ENCODE data around the gene DRG2.

The DRG2 gene, protein sequence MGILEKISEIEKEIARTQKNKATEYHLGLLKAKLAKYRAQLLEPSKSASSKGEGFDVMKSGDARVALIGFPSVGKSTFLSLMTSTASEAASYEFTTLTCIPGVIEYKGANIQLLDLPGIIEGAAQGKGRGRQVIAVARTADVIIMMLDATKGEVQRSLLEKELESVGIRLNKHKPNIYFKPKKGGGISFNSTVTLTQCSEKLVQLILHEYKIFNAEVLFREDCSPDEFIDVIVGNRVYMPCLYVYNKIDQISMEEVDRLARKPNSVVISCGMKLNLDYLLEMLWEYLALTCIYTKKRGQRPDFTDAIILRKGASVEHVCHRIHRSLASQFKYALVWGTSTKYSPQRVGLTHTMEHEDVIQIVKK

DNA sequence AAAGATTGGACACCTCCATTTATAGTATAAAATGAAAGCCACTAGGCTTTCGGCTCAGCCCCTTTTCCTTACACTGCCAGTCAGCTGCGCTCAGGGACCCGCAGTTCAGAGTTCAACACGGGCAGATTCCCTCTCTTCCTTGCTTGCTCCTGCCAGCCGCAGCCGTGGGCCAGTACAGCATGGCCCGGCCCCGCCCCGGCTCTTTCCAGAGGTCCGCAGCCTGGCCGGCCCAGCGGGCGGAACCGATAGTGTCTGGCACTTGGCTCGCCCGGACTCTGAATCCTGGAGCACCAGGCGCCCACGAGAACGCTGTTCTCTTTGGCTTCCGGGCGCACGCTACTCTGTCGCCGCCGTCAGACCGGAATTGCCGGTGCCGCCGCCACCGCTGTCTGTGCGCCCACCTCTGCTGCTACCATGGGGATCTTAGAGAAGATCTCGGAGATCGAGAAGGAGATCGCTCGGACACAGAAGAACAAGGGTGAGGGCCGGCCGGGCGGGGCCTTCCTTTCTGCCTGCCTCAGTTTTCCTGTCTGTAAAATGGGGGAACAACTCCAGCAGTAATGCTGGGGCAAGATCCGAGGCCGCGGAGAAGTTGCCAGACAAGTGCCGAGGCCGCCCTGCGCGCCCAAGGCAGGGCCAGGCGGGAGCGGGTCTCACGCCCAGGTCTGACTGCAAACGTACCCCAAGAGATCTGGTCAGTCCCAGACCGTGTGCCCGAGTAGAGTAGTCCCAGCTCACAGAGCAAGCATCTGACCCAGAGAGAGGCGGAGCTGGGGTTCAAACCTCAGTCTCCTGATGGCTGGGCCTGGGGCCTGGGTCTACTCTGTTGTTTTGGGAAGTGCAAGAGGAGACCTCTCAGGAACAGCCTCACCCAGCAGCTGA lies at the start of gene DRG2:
Gene DRG2, plus strand, starts transcription at position 339 of the 882 bp plus-strand sequence. Its CDS starts 76 bp downstream, at position 415.
- peak; percentile 54 to 93 for DNase-seq

DNA sequence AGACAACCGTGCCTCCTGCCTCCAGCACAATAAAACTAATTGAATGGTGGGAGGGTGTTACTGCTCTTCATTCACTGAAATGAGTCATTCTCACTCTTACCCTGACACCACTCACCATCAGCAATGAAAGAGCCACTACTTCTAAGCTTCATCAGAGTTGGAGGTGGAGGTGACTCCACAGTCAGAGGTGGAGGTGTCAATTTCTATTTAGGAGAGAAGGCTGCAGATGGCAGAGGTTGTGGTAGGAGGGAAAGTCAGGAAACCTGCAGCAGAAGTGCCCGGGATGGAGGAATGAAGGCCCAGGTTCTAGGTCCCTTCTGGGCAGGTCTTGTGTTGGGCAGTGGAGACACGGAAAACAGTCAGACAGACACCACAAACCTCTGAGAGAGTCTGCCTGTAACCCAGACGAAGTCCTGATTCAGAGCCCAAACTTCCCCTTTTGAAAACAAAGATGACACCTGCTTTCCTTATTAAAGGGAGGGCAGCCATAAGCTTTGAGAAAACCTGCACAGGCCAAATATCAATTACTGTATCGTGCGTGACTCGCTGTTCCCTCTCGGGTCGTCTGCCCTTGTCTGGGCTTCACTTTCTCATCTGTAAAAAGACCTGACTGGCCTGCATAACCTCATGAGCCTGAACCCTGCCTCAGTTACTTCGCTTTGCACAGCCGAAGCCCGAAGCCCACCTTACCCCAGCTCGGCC lies 49.4 kb upstream of the DRG2 start:
- DNase-seq = no peak

DNA sequence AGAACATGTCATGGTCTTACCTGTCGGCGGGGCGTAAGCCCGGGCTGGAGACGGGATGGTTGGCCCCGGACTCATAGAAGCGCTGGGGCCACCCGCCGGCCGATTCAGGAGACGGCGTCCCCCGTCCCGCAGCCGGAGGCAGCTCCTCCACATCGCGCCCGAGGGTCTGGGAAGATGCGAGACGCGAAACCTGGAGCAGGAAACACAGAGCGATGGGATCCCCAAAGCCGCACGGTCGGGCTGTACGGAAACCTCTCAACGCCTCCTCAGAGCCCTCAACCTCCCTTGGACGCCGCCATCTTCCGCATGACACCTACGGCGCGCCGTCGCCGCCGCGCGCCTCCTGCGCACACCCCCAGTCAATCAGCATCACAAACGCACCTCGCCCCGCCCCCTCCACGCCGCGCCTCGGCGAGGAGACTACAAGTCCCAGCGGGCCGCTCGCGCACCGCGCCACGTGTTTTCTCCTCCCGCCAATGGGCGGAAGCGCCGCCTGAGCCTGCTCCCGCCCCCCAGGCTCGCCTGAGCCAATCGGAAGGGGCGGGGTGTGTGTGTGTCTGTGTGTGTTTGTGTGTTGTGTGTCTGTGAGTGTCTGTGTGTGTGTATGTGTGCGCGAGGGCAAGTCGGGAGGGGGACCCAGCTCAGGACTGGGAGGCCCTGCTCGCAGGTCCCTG lies 48.8 kb upstream of the DRG2 start, which contains the start of the genes ATPAF2 and GID4:
Gene ATPAF2, minus strand, starts transcription at position 308 of the 674 bp plus-strand sequence. Its CDS starts 155 bp downstream, at position 153.
Gene GID4, plus strand, starts transcription at position 548 of the 674 bp plus-strand sequence. Its CDS starts 57 bp downstream, at position 605.
- DNase-seq = peak; percentile 96 to 99

DNA sequence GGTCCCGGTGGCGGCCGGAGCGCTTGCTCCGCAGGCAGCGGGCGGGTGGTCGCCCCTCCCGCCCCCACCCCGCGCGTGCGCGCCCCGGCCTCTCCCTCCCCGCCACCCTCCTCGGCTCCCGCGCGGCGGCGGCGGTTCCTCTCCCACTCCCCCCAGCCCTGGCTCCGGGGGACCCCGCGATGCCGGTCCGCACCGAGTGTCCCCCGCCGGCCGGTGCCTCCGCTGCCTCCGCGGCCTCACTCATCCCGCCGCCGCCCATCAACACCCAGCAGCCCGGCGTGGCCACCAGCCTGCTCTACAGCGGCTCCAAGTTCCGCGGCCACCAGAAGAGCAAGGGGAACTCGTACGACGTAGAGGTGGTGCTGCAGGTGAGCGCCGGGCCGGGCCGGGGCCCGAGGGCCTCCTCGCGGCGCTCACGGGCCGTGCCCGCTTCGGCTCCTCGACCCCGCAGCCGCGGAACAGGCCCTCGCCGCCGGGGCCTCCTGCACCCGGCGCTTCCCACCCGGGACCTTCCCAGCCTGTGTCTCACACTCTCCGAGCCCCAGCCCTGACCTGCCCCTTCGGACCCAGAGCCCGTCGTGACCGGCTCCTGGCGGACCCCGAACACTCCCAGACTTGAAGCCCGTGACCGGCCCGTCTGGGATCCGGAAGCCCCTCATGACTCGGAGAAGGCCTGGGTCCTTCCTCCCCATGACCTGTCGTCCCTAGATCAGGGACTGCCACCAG lies 48.0 kb upstream of the DRG2 start:
- DNase-seq = no peak

DNA sequence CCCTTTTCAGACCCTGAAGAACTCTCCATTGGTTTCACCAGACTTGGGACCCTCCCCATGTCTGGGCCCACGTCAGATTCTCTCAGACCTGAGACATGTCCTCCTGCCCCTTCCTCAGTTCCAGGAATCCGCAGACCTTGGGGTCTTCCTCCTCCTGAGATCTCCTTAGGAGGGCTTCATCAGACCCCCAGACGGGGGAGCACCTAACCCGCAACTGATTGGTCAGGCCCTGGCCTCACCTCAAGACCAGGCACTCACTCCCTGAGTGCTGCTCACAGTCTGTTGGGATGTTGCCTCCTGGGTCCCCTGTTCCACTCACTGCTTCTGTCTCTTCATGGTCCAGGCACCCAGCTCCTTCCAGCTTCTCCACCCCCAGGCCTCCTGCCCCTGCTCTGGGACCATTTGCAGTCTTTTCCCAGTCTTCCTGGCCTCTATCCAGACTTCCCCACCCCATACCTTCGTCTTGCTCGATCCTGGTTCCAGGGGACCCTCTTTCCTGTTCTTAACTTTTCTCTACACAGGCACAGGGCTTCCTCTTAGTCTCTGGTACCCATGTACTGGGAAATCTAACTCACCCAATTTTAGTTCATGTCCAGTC lies 47.4 kb upstream of the DRG2 start:
- DNase-seq = no peak

DNA sequence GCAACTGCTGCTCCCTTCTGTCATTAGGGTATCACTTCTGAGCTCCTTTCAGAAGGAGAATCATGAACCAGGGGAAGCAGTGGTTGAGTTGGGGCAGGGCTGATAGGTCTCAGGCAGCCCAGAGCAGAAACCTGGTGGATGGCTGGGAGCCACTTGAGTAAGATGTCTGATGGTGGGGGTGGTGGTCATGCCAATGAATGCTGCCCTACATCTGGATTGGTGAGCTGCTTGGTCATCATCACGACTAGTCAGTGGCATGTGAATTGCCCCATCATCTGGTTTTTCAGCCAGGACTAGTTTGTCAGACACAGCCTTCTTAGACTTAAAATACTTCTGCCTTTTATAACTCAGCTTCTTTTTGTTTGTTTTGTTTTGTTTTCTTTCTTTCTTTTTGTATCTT lies 46.0 kb upstream of the DRG2 start:
- DNase-seq = no peak

DNA sequence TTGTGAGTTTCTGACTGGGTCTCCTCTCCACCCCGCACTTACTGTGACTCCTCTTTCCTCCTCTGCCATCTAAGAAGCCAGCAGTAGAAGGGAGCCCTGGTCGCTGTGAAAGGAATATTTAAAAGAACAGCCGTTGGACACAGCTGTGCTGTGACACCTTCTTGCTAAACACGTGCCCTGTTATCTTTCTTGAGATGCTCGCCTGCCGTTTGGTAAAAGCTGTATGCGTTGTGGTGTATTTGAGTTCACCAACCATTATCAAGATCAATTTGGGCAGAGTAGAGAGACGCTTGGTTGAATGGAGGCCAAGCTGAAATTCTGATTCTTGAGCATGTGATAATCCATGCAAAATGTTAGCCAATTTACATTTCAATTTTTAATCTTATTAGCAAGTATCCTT lies 44.8 kb upstream of the DRG2 start:
- DNase-seq = no peak

DNA sequence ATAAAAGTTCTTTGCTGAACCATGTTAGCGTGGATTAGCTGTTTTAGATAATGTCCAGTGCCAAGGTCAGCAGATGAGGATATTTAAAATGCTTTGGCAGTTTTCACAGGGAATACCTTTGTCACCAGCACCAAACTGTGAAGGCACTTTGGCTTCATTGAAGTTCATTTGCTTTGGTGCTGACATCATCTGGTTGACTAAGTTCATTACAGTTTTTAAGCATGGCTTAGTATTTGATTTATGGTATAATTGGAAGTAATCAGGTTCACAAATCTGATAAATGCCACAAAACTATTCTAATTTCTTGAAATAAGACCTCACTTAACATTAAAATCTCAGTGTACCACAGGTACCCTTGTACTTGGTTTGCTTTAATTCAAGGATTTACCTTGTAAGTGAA lies 44.3 kb upstream of the DRG2 start:
- no peak for DNase-seq

DNA sequence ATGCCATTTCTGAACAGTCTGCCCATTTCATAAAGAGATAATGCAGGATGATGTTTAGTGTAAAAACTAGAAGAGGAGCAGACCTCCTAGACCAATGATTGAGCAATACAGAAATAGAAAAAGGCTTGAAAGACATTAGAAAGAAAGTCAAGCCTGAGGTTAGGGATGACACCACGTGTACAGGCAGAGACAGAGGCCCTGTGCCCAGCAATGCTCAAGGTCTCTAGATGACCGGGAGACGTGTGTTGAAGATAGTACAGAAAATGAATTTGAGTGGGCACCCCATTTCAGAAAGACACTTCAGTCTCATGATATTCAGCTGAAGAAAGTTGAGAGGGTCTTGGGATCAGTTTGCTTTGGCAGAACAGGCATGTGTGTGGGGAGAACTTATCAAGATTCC lies 43.1 kb upstream of the DRG2 start:
- DNase-seq = no peak

DNA sequence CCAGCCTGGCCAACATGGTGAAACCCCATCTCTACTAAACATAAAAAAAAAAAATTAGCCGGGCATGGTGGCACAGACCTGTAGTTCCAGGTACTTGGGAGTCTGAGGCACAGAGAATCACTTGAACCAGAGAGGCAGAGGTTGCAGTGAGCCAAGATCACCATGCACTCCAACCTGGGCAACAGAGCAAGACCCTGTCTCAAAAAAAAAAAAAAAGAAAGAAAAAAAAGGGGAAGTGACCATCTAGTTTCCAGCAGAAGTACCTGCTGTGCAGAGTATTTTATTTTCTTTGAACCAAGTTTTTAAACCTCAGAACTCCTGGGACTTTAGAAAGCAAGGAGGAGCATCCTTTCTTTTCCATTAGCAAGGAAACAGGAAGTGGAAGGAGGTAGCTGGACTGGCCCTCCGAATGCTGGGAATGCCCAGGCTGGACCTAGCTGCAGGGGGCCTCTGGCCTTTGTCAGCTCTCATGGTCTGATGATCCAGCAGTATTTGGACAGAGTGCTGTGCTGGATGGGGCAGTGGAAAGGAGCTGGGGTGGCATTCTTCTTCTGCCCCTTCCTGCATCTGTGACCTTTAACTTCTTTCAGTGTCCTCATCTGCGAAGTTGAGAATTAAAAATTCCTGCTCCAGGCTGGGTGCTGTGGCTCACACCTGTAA lies 41.9 kb upstream of the DRG2 start:
- DNase-seq = no peak

DNA sequence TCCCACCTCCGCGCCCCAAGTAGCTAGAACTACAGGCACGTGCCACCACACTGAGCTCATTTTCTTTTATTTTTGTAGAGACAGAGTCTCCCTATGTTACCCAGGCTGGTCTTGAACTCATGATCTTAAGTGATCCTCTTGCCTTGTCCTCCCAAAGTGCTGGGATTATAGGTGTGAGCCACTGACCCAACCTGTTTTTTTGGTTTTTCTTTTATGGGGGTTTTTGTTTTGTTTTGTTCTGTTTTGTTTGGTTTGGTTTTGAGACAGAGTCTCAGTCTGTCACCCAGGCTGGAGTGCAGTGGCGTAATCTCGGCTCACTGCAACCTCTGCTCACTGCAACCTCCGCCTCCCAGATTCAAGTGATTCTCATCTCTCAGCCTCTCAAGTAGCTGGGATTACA lies 32.2 kb upstream of the DRG2 start:
- DNase-seq = no peak

DNA sequence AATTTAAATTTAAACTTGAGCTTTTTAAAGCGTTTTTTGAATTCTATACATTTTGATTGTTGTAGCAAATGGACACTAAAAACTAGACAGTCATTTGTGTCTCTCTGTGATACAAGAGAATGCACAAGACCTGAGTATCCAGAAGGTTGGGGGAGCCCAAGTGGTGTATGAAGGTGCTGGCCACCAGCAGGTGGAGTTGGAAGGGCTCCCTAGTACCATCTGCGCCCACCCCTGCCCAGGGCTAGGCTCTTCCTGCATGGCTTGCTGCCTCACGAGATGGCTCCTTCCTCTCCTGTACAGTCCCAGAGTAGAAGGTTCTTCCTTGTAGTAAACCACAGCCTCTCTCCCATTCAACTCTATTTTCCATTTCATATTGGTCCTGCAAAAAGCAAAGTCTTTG lies 31.5 kb upstream of the DRG2 start:
- DNase-seq = no peak

DNA sequence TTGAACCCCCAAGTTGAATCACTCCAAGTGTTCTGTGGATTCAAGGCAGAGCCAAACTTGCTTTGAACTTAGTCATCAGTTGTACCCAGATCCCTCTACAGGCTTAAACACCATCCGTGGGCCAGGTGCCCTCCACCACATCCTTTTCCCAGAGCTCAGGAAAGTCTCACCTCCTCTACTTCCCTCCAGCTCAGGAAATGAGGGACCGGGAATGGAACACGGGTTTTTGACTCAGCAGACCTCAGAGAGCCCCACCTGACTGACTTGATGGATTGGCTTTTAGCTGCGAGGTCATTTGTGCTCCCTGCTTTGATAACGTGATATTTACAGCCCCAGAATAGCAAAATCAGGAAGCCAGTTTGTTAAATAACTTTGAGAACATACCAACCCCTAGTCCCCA lies 28.5 kb upstream of the DRG2 start:
- no peak for DNase-seq

DNA sequence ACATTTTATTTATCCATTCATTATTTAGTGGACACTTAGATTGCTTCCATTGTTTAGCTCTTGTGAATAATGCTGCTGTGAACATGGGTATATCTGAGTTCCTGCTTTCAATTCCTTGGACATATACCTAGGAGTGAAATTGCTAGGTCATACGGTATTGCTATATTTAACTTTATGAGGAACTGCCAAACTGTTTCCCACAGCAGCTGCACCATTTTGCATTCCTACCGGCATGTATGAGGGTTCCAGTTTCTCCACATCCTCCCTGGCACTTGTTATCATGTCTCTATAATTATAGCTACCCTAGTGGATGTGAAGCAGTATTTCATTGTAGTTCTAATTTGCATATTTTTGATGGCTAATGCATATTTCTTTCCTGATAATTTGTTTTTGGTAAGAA lies 23.7 kb upstream of the DRG2 start:
- DNase-seq = no peak

DNA sequence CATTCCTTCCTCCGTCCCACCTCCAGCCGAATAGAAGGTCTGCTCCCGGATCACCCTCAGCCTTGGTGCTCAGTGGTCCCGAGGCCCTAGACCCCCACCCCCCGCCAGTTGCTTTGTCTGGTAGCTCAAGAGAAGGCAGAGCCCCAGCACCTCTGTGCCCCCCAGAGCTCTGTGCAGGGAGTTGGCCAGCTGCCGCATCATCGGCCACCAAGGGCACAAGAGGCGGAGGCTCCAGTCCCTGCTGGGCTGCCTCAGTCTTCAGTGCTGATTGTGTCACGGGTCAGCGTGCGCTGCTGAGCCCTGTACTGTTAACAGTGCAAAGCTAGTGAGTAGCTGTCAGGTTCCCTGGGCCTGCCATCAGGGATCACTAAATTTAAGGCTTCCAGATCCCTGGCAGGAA lies 22.2 kb upstream of the DRG2 start:
- DNase-seq = no peak

DNA sequence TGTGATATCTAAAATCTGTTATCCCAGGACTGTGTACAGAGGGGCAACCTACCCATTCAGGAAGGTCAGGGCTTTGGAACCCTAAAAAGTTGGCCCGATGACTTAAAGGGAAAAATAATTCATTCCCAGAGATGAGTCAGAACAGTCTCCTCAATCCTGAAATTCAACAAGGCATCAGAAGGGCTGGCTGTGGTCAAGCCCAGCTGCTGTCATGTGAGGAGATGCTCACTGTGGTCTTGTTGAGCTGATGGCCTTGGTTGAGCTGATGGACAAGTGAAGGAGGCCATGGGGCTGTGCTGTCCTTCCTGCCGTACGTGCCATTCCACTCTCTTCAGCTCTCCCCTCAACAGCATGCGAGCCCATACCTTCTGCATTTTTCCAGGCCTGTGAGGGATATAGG lies 20.9 kb upstream of the DRG2 start:
- no peak for DNase-seq

DNA sequence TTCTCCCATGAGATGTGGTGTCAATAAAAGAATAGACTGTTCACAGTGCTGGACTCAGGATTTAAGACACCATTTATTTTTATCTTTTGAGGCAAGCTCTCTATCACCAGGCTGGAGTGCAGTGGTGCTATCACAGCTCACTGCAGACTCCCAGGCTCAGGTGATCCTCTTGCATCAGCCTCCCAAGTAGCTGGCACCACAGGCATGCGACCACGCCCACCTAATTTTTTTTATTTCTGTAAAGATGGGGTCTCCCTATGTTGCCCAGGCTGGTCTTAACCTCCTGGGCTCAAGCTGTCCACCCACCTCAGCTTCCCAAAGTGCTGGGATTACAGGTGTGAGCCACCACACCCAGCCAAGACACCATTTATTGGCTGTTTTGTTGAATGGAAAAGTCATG lies 18.6 kb upstream of the DRG2 start:
- no peak for DNase-seq

DNA sequence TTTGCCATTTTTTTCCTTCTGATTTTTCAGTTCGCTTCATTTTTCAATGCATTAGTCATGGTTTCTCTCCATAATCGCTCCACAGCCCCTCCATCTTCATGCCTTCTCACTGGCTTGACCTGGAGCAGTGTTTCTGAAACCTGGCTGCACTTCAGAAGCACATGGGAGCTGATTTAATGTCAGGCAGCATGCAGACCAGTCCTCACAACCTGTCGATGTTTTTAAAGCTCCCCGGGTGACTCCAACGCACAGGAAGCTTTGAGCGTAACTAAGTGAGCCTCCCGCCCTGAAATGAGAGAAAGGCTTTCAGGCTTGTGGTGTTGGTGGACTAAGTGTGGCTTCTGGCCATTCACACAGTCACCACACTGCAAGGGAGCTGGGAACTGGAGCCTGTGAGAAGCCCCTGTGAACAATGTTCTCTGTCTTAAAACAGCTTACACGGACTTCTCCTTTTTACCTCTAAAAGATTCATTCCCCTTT lies 16.8 kb upstream of the DRG2 start:
- DNase-seq = peak in 1 of 2 experiments; percentile 34

DNA sequence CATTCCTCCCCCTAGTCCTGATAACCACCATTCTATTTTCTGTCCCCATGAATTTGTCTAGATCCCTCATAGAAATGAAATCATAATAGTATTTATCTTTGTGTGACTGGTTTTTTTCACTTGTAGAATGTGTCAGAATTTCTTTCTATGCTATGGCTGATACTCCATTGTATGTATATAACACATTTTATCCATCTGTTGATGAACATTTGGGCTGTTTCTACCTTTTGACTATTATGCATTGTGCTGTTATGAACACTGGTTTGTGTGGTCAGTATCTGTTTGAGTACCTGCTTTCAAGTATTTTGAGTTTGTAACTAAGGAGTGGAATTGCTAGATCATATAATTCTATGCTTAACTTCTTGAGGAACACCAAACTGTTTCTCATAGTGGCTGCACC lies 16.0 kb upstream of the DRG2 start:
- no peak for DNase-seq

DNA sequence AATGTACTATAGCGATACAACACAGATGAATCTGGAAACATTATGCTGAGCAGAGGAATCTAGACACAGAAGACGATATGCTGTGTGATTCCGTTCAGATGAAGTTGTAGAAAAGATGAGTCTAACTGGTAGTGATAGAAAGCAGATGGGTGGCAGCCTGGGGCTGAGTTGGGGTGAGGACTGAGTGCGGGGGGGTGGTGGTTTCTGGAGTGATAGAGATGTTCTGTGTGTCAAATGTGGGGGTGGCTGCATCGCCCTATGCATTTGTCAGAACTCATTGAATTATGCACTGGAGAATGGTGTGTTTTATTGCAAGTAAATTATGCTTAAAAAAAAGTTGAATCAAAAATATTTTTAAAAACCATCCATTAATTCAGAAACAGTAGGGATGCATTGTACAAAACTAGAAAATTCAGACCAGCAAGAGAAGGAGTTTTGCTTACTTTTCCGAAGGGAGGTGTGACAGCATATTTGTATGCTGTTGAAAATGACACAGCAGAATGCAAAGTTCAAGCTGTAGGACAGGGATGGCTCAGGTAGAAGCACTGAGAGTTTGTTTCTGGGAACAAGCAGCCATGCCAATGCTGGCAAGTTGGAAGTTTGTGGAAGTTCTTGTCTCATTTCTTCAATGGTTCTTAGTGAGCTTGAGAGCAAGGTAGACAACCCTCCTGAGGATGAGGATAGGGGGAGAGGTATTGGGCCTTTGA lies 13.0 kb upstream of the DRG2 start:
- no peak for DNase-seq
